Measurements from ENCODE around the gene SH2D1A. TPM values are rescaled to one million over a fixed set of nuclear protein-coding genes. Genes with fewer than 3 reads are reported as not detected.

The SH2D1A gene
- total RNA-seq, 4 donors from 2014 or later, result 0.14 to 0.79 TPM; not detected in 2

GRCh38 chrX:124392794-124393193 is 46.4 kb downstream of the SH2D1A start:
- 69% methylated on average over 3 of the region's 3 CpGs; no CpG with 5 or more reads in 1 of the 2 donors for WGBS, 2 donors (ENCODE audit: low coverage in 1 of 2)

DNA sequence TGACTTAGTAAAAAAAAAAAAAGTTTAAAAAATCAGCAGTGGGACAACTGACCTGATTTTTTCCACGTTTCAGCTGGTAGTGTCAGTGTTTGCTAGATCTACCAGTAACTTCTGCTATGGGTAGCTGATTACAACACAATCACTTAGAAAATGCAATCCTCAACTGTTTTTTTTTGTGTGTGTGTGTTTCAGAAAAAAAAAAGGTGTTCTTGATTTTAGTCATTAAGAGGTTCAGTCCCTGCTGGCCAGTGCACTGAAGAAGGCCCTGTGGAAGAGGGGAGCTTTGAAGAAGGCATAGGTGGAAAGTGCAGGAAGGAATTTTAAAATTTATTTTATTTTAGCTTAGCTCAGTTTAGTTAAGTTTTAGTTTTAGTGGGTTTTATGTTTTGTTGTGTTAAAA is 46.9 kb downstream of the SH2D1A start:
- DNase-seq, result no peak
- H3K9me3 ChIP-seq, result no peaks in the 10 kb centered on the region
- no peaks in the 10 kb centered on the region for H3K27me3 ChIP-seq
- H3K4me3 ChIP-seq, result no peak overlapping the region
- H3K4me1 ChIP-seq, result no peaks in the 10 kb centered on the region
- 60% methylated on average over 1 of the region's 1 CpG; no CpG with 5 or more reads in 1 of the 2 donors for WGBS, 2 donors (ENCODE audit: low coverage in 1 of 2)
- intact Hi-C loops (cut with DNase I; ENCODE audit: low total_unique reads) (no loop called here), in situ Hi-C loops (cut with MboI; ENCODE audit: low pct_ligation_motif_present in 1 of 4, low pct_unique_long_range_greater_than_20kb in 1 of 4, low sequenced_read_pairs in 3 of 4) (loop anchor here in 1 of 4 donors (25.0 kb wide), 1 partner anchor 181 kb away; no protein-coding TSS in a partner anchor)
- no peaks in the 10 kb centered on the region for H3K36me3 ChIP-seq
- no peak overlapping the region for H3K27ac ChIP-seq
- no peak for TF ChIP-seq POLR2A (IDR thresholded peaks at IDR 0.05)
- TF ChIP-seq EP300 (IDR thresholded peaks at IDR 0.05; ENCODE audit: low read depth), result no peak
- no peak for TF ChIP-seq POLR2AphosphoS5 (IDR thresholded peaks at IDR 0.05)
- TF ChIP-seq, protein P1, sequence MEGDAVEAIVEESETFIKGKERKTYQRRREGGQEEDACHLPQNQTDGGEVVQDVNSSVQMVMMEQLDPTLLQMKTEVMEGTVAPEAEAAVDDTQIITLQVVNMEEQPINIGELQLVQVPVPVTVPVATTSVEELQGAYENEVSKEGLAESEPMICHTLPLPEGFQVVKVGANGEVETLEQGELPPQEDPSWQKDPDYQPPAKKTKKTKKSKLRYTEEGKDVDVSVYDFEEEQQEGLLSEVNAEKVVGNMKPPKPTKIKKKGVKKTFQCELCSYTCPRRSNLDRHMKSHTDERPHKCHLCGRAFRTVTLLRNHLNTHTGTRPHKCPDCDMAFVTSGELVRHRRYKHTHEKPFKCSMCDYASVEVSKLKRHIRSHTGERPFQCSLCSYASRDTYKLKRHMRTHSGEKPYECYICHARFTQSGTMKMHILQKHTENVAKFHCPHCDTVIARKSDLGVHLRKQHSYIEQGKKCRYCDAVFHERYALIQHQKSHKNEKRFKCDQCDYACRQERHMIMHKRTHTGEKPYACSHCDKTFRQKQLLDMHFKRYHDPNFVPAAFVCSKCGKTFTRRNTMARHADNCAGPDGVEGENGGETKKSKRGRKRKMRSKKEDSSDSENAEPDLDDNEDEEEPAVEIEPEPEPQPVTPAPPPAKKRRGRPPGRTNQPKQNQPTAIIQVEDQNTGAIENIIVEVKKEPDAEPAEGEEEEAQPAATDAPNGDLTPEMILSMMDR (IDR thresholded peaks at IDR 0.05), result no peak

More at GRCh38 chrX:124392794-124393193, 46.4 kb downstream of the SH2D1A start:
- Histone ChIP-seq H3K36me3 (no peaks in the 10 kb centered on the region), H3K9me3 (no peaks in the 10 kb centered on the region), H3K27ac (no peak overlapping the region), H3K27me3 (no peaks in the 10 kb centered on the region), H3K4me1 (no peaks in the 10 kb centered on the region), H3K4me3 (no peak overlapping the region)
- no peak for DNase-seq
- intact Hi-C loops (cut with DNase I; ENCODE audit: low total_unique reads) (no loop called here), in situ Hi-C loops (cut with MboI; ENCODE audit: low pct_ligation_motif_present in 1 of 4, low pct_unique_long_range_greater_than_20kb in 1 of 4, low sequenced_read_pairs in 3 of 4) (loop anchor here in 1 of 4 donors (25.0 kb wide), 1 partner anchor 180 kb away; no protein-coding TSS in a partner anchor)
- TF ChIP-seq EP300 (IDR thresholded peaks at IDR 0.05; ENCODE audit: low read depth) (no peak), POLR2AphosphoS5 (IDR thresholded peaks at IDR 0.05) (no peak), POLR2A (IDR thresholded peaks at IDR 0.05) (no peak)
- TF ChIP-seq, protein P1 (IDR thresholded peaks at IDR 0.05), result no peak

DNA sequence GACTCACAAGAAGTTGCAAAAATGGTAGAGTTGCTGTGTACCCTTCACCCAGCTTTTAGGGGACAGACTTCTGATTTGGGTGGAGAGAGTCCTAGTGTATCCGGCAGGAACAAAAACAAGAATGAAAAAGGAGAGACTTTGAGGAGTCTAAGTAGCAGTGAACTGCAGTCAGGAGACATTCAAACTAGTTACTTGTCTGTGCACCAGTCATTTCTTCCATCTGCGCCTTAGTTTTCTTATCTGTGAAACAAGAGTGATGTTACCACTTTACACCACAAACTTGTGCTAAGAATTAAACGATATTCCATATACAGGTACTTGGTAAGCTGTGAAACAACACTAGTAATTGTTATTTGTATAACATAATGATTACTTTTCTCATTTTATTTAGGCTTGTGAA is 47.3 kb downstream of the SH2D1A start:
- intact Hi-C loops (cut with DNase I; ENCODE audit: low total_unique reads) (no loop called here), in situ Hi-C loops (cut with MboI; ENCODE audit: low pct_ligation_motif_present in 1 of 4, low pct_unique_long_range_greater_than_20kb in 1 of 4, low sequenced_read_pairs in 3 of 4) (loop anchor here in 1 of 4 donors (25.0 kb wide), 1 partner anchor 181 kb away; no protein-coding TSS in a partner anchor)
- TF ChIP-seq, protein P1 (IDR thresholded peaks at IDR 0.05), result no peak
- TF ChIP-seq POLR2AphosphoS5 (IDR thresholded peaks at IDR 0.05), result no peak
- no peak for TF ChIP-seq EP300 (IDR thresholded peaks at IDR 0.05; ENCODE audit: low read depth)
- no peak for TF ChIP-seq POLR2A (IDR thresholded peaks at IDR 0.05)
- Histone ChIP-seq H3K36me3 (no peaks in the 10 kb centered on the region), H3K4me1 (no peaks in the 10 kb centered on the region), H3K27me3 (no peaks in the 10 kb centered on the region), H3K4me3 (no peak overlapping the region), H3K9me3 (no peaks in the 10 kb centered on the region), H3K27ac (no peak overlapping the region)
- DNase-seq, result no peak
- WGBS, 2 donors (ENCODE audit: low coverage in 1 of 2), result 75% methylated on average over 3 of the region's 3 CpGs; no CpG with 5 or more reads in 1 of the 2 donors

- Histone ChIP-seq H3K27ac (no peak overlapping the region), H3K27me3 (no peaks in the 10 kb centered on the region), H3K4me1 (no peaks in the 10 kb centered on the region), H3K4me3 (no peak overlapping the region), H3K9me3 (no peaks in the 10 kb centered on the region), H3K36me3 (no peaks in the 10 kb centered on the region)
- intact Hi-C loops (cut with DNase I; ENCODE audit: low total_unique reads), result no loop called here
- 42 to 45% methylated on average over 2 to 3 of the region's 3 CpGs for WGBS, 2 donors (ENCODE audit: low coverage in 1 of 2)
- TF ChIP-seq POLR2AphosphoS5 (IDR thresholded peaks at IDR 0.05), result no peak
- TF ChIP-seq, protein P1 (IDR thresholded peaks at IDR 0.05), result no peak
- no peak for TF ChIP-seq EP300 (IDR thresholded peaks at IDR 0.05; ENCODE audit: low read depth)
- no peak for TF ChIP-seq POLR2A (IDR thresholded peaks at IDR 0.05)
- in situ Hi-C loops (cut with MboI; ENCODE audit: low pct_ligation_motif_present in 1 of 4, low pct_unique_long_range_greater_than_20kb in 1 of 4, low sequenced_read_pairs in 3 of 4), result loop anchor here in 1 of 4 donors (25.0 kb wide), 1 partner anchor 183 kb away; no protein-coding TSS in a partner anchor
- no peak for DNase-seq
These were observed 49.0 kb downstream of the SH2D1A start for GRCh38 chrX:124395145-124395880.
